C1 segment of cervical spinal cord (tissue), 14 donors: Measurements from ENCODE around the gene GH2.
"Not testable (repeated sequence)": the region's sequence is repeated elsewhere in the genome, so short reads cannot be mapped to it uniquely, and the experiment has no call there.

Source experiments
- DNase-seq, 14 donors: peaks; one replicate each; lab custom pipeline; 2025; lab: John Stamatoyannopoulos, UW

The GH2 gene

GRCh38 chr17:63874061-63874626 is 7.6 kb downstream of the GH2 start:
- DNase-seq = not testable (repeated sequence)

- not testable (repeated sequence) for DNase-seq
Observed at GRCh38 chr17:63873577-63873976, 8.2 kb downstream of the GH2 start, which contains the start of gene CSH2. CSH2 (minus strand) TSS chr17:63873677; CDS start chr17:63873614, 63 bp downstream.

GRCh38 chr17:63871646-63872365 is 9.9 kb downstream of the GH2 start:
- not testable (repeated sequence) for DNase-seq

- DNase-seq = not testable (repeated sequence)
Observed at GRCh38 chr17:63870292-63870665, 11.5 kb downstream of the GH2 start.

GRCh38 chr17:63869491-63870291 is 12.1 kb downstream of the GH2 start:
- not testable (repeated sequence) for DNase-seq

GRCh38 chr17:63866625-63867024 is 15.1 kb downstream of the GH2 start:
- DNase-seq = not testable (repeated sequence)

GRCh38 chr17:63859257-63859656 is 22.5 kb downstream of the GH2 start:
- DNase-seq = no peak

GRCh38 chr17:63856425-63856824 is 25.3 kb downstream of the GH2 start:
- DNase-seq = not testable (repeated sequence)

- DNase-seq = no peak
Observed at GRCh38 chr17:63855185-63855584, 26.6 kb downstream of the GH2 start.

- DNase-seq = no peak
Observed at GRCh38 chr17:63854709-63855108, 27.0 kb downstream of the GH2 start.

- no peak for DNase-seq
Observed at GRCh38 chr17:63853260-63853659, 28.5 kb downstream of the GH2 start.

GRCh38 chr17:63850401-63850800 is 31.3 kb downstream of the GH2 start:
- DNase-seq = no peak

- DNase-seq = peak; percentile 24 to 87 (median 80)
Observed at GRCh38 chr17:63848834-63849689, 32.7 kb downstream of the GH2 start.

- DNase-seq = no peak
Observed at GRCh38 chr17:63847525-63848249, 34.1 kb downstream of the GH2 start.

- DNase-seq = no peak
Observed at GRCh38 chr17:63845509-63845908, 36.2 kb downstream of the GH2 start.

GRCh38 chr17:63843910-63844677 is 37.6 kb downstream of the GH2 start:
- DNase-seq = peak in 1 of 14 donors; percentile 20

GRCh38 chr17:63843387-63843888 is 38.3 kb downstream of the GH2 start:
- DNase-seq = peak in 4 of 14 donors; percentile 13 to 34 (median 29)

- peak; percentile 87 to 100 (median 98) for DNase-seq
Observed at GRCh38 chr17:63842540-63843386, 39.0 kb downstream of the GH2 start, which contains the start of gene SMARCD2. SMARCD2 (minus strand) TSS chr17:63842685; CDS start chr17:63842674, 11 bp downstream.

GRCh38 chr17:63842173-63842539 is 39.6 kb downstream of the GH2 start:
- peak in 4 of 14 donors; percentile 46 to 60 (median 58) for DNase-seq
